GM12878 (cell line): ENCODE results near the gene TMEM37. TPM values are rescaled to one million over a fixed set of nuclear protein-coding genes. Genes with fewer than 3 reads are reported as not detected.

Experiments used
- ATAC-seq: fragments of 200-7000 bp; cut with Tn5 transposase; 3 replicates; pipeline ENCODE4 v1.9.1; 2020; ENCODE audit warnings: mild to moderate bottlenecking, moderate library complexity
- BruUV-seq: library from RNA; stranded (reverse); fragments of 400-500 nt; replicated peaks from 2 replicates; lab custom pipeline; 2021; lab: Mats Ljungman, UMichigan
- CTCF ChIA-PET: fragments of 300-600 bp; sonication (Branson Sonifier 250); formaldehyde crosslinking; extraction: SDS; loops from one replicate; lab custom pipeline; 2021; ENCODE audit warnings: inconsistent platforms; lab: Yijun Ruan, JAX
- POLR2A ChIA-PET: fragments of 350-600 bp; formaldehyde crosslinking; extraction: SDS; loops from one replicate; lab custom pipeline; 2021; ENCODE audit warnings: inconsistent platforms; lab: Charles Lee
- RAD21 ChIA-PET: fragments of 300-600 bp; sonication (Branson Sonifier 250); formaldehyde crosslinking; loops from one replicate; lab custom pipeline; 2023; ENCODE audit warnings: antibody characterized with exemption; ENCODE audit not compliant: unreplicated experiment; lab: Charles Lee
- SMC1A ChIA-PET: fragments of 300-600 bp; sonication (Branson Sonifier 250); formaldehyde crosslinking; loops from one replicate; lab custom pipeline; 2023; ENCODE audit not compliant: unreplicated experiment, uncharacterized antibody; lab: Charles Lee
- DNase-seq: peaks from one replicate; pipeline ENCODE4 v3.0.0-alpha.2; 2011; ENCODE audit warnings: low read depth, low spot score
- FAIRE-seq: peaks from 3 replicates; lab custom pipeline; 2011; peaks lifted over from hg19 to GRCh38; lab: Jason Lieb, UNC
- H2AFZ ChIP-seq: 2 replicates; pipeline ENCODE4 v1.6.0; 2011; ENCODE audit warnings: low read depth, low read length, control low read depth; ENCODE audit not compliant: control insufficient read depth
- H3K27ac ChIP-seq: 2 replicates; pipeline ENCODE4 v1.5.1; 2011; ENCODE audit warnings: control low read depth; ENCODE audit not compliant: control insufficient read depth, insufficient read depth
- H3K27me3 ChIP-seq, 2 experiments: replicated peaks in 1 of 2; 2 replicates each; pipeline versions ENCODE4 v1.6.0 to v1.6.1; 2011; ENCODE audit warnings: low read length in 1 of 2; ENCODE audit not compliant: control insufficient read depth in 2 of 2, insufficient read depth in 2 of 2
- H3K36me3 ChIP-seq, 2 experiments: 2 replicates each; pipeline ENCODE4 v1.5.1; 2011; ENCODE audit warnings: low read length in 1 of 2; ENCODE audit not compliant: control insufficient read depth in 2 of 2, insufficient read depth in 2 of 2
- H3K4me1 ChIP-seq: 2 replicates; pipeline ENCODE4 v1.6.1; 2011; ENCODE audit warnings: mild to moderate bottlenecking, low read length, moderate library complexity, mixed read lengths; ENCODE audit not compliant: control insufficient read depth, insufficient read depth
- H3K4me2 ChIP-seq: 2 replicates; pipeline ENCODE4 v1.6.0; 2011; ENCODE audit warnings: control low read depth; ENCODE audit not compliant: control insufficient read depth, insufficient read depth
- H3K4me3 ChIP-seq: fragments of 200-600 bp; sonication (generic); 2 replicates; pipeline ENCODE4 v1.5.1; 2016
- H3K79me2 ChIP-seq: 2 replicates; pipeline ENCODE4 v1.6.0; 2011; ENCODE audit warnings: low read length; ENCODE audit not compliant: control insufficient read depth, insufficient read depth
- H3K9ac ChIP-seq: 2 replicates; pipeline ENCODE4 v1.8.0; 2011; ENCODE audit warnings: low read length, control low read depth, mixed read lengths; ENCODE audit not compliant: control insufficient read depth, insufficient read depth
- H3K9me3 ChIP-seq: replicated peaks from 3 replicates; pipeline ENCODE4 v1.5.1; 2011; ENCODE audit warnings: mild to moderate bottlenecking, low read length; ENCODE audit not compliant: control insufficient read depth, insufficient read depth
- H4K20me1 ChIP-seq: 2 replicates; pipeline ENCODE4 v1.6.0; 2011; ENCODE audit not compliant: control insufficient read depth, insufficient read depth
- ASH2L ChIP-seq: fragments of 300-600, 200-600 bp; sonication (generic); IDR thresholded peaks from 2 replicates; pipeline ENCODE4 v1.6.1; 2017; ENCODE audit warnings: low read depth, mild to moderate bottlenecking, borderline replicate concordance
- BCL11A ChIP-seq: IDR thresholded peaks from 2 replicates; pipeline ENCODE4 v1.6.1; 2011; ENCODE audit warnings: low read depth, low read length
- HDAC2 ChIP-seq: fragments of 200-600 bp; sonication (generic); IDR thresholded peaks from 2 replicates; pipeline ENCODE4 v1.6.1; 2017
- IKZF1 ChIP-seq: fragments of 450-650 bp; conservative IDR thresholded peaks from 2 replicates; pipeline ENCODE4 v1.6.1; 2017; ENCODE audit warnings: antibody characterized with exemption, mild to moderate bottlenecking
- IRF3 ChIP-seq: fragments of 450-650 bp; IDR thresholded peaks from 2 replicates; pipeline ENCODE4 v1.6.1; 2014; ENCODE audit warnings: mild to moderate bottlenecking
- IRF4 ChIP-seq: IDR thresholded peaks from 2 replicates; pipeline ENCODE4 v1.6.1; 2011; ENCODE audit warnings: low read depth, low read length
- NBN ChIP-seq: fragments of 450-650 bp; IDR thresholded peaks from 2 replicates; pipeline ENCODE4 v1.6.1; 2016
- NRF1 ChIP-seq: conservative IDR thresholded peaks from 2 replicates; pipeline ENCODE4 v1.6.1; 2011; ENCODE audit warnings: mild to moderate bottlenecking, low read depth, low read length, improper control_type of control experiment
- RUNX3 ChIP-seq: IDR thresholded peaks from 2 replicates; pipeline ENCODE4 v1.6.1; 2012; ENCODE audit warnings: low read length, inconsistent platforms
- SMC3 ChIP-seq: IDR thresholded peaks from 2 replicates; pipeline ENCODE4 v1.6.1; 2011; ENCODE audit warnings: low read length, improper control_type of control experiment, borderline replicate concordance
- SPI1 ChIP-seq: IDR thresholded peaks from 2 replicates; pipeline ENCODE4 v1.6.1; 2011; ENCODE audit warnings: low read depth, mild to moderate bottlenecking, low read length, moderate library complexity, borderline replicate concordance; ENCODE audit not compliant: insufficient read depth
- WGBS: methylation state at CpG from one replicate; pipeline ENCODE4 v1.1.6; 2016; ENCODE audit warnings: low lambda C conversion rate; ENCODE audit not compliant: insufficient replicate concordance, insufficient coverage; ENCODE audit errors: missing lambda C conversion rate; 5-methylcytosine and 5-hydroxymethylcytosine counted together
- in situ Hi-C: fragments of 300-500 bp; cut with MboI; formaldehyde crosslinking; loops from 9 replicates; pipeline ENCODE4 v1.14.3; 2018; ENCODE audit warnings: mixed read lengths
- intact Hi-C: fragments of 100-400 bp; cut with micrococcal nuclease; formaldehyde crosslinking; loops from one replicate; pipeline ENCODE4 v1.14.2; 2022; ENCODE audit not compliant: unreplicated experiment
- polyA plus RNA-seq, 11 experiments: library from polyadenylated mRNA; depleted of rRNA in 4 of 11; unstranded in 6 of 11; stranded (reverse) in 5 of 11; fragments of >200 nt; fragmentation: Nextera tagmentation in 4 of 11; fragmentation: Illumina TruSeq in 1 of 11; extraction: Ambion mirVana in 4 of 11; extraction: Trizol in 1 of 11; gene quantifications; 1 replicate in 1 of 11; 2 replicates in 10 of 11; pipeline versions ENCODE4 v1.2.1 to v1.2.3, GENCODE V29; 2011 to 2016; ENCODE audit warnings: inconsistent platforms in 2 of 11, missing spikeins in 2 of 11, low read depth in 1 of 11
- total RNA-seq, 4 experiments: library from RNA; depleted of rRNA in 3 of 4; stranded (reverse); fragments of >200 nt in 3 of 4; fragmentation: Illumina TruSeq in 1 of 4; extraction: Trizol in 1 of 4; gene quantifications; 2 replicates each; pipeline versions ENCODE4 v1.2.1 to v1.2.3, GENCODE V29; 2013 to 2021

TMEM37 gene
- total and polyA plus RNA-seq, 10 of the 15 experiments (the other 5 are each of a cell fraction or from before 2014, with no cell fraction given) = 0.07 to 0.67 (median 0.24) TPM; not detected in 3

- H3K36me3 ChIP-seq = no peaks in the 10 kb centered on the region
- no peak overlapping the region for H3K4me2 ChIP-seq
- ChIA-PET CTCF (no interaction called here), POLR2A (interaction anchor here (1.5 kb wide), 1 partner anchor 76 kb away, joined by 3 read pairs; no protein-coding TSS in a partner anchor), RAD21 (no interaction called here), SMC1A (no interaction called here)
- TF ChIP-seq SPI1 (0 out of 2 replicates have a peak, but pooled peaks have one; percentile 6), IRF3 (no peak)
- H3K27ac ChIP-seq = no peak overlapping the region
- 0% methylated on average over 3 of the region's 3 CpGs for WGBS
- H4K20me1 ChIP-seq = no peaks in the 10 kb centered on the region
- peaks cover 17% of the 10 kb centered on the region; the same call in 1 of the 2 replicates for H3K4me1 ChIP-seq
- no TSS peak for BruUV-seq
- no peak for FAIRE-seq
- intact Hi-C loops (no loop called here), in situ Hi-C loops (no loop called here)
- no peaks in the 10 kb centered on the region for H3K79me2 ChIP-seq
- H3K27me3 ChIP-seq = peaks cover 0 to 3% of the 10 kb centered on the region in 2 experiments; a peak in 2 of 4 replicates
- H3K4me3 ChIP-seq = no peak overlapping the region
- no peaks in the 10 kb centered on the region for H3K9me3 ChIP-seq
- no peak for ATAC-seq
- no peak overlapping the region for H3K9ac ChIP-seq
- DNase-seq = no peak
- H2AFZ ChIP-seq = no peak overlapping the region
Measured at GRCh38 chr2:119427756-119428155, 3.9 kb upstream of the TMEM37 start.

GRCh38 chr2:119428488-119429224 is 3.0 kb upstream of the TMEM37 start:
- ATAC-seq (no peak), FAIRE-seq (peak; percentile 35), DNase-seq (no peak)
- TF ChIP-seq SMC3 = no peak
- TF ChIP-seq NRF1 = no peak
- TF ChIP-seq HDAC2 = no peak
- TF ChIP-seq BCL11A = no peak
- no peak for TF ChIP-seq NBN
- no peak for TF ChIP-seq IKZF1
- no peak for TF ChIP-seq IRF4
- no peak for TF ChIP-seq RUNX3
- no peak for TF ChIP-seq ASH2L
- intact Hi-C loops = no loop called here
- Histone ChIP-seq H3K27ac (no peak overlapping the region), H3K36me3 (no peaks in the 10 kb centered on the region), H3K4me3 (no peak overlapping the region), H3K9me3 (no peaks in the 10 kb centered on the region), H2AFZ (no peak overlapping the region), H3K79me2 (no peaks in the 10 kb centered on the region), H3K4me1 (peaks cover 17% of the 10 kb centered on the region; the same call in 1 of the 2 replicates), H3K9ac (no peak overlapping the region), H3K27me3 (peaks cover 0 to 5% of the 10 kb centered on the region in 2 experiments; a peak in 2 of 4 replicates), H4K20me1 (no peaks in the 10 kb centered on the region), H3K4me2 (no peak overlapping the region)
- SMC1A ChIA-PET = interaction anchor here (0.6 to 3.7 kb wide), 2 partner anchors 13 to 516 kb away, joined by 4 to 23 read pairs; no protein-coding TSS in a partner anchor
- no TSS peak for BruUV-seq
- CTCF ChIA-PET = interaction anchor here (0.8 to 1.2 kb wide), 2 partner anchors 52 to 677 kb away, joined by 3 read pairs; no protein-coding TSS in a partner anchor
- in situ Hi-C loops = no loop called here
- POLR2A ChIA-PET = interaction anchor here (1.5 kb wide), 1 partner anchor 77 kb away, joined by 3 read pairs; no protein-coding TSS in a partner anchor
- RAD21 ChIA-PET = no interaction called here
- 55% methylated on average over 7 of the region's 7 CpGs for WGBS
